Activated naive CD4-positive, alpha-beta T cell treated with anti-CD3 and anti-CD28 coated beads for 36 hours (primary cell): ENCODE data around the gene WWC2. TPM values are rescaled to one million over a fixed set of nuclear protein-coding genes. Genes with fewer than 3 reads are reported as not detected.

Experiments used
- CTCF ChIA-PET: fragments of 350-600 bp; sonication (Branson Sonifier 250); formaldehyde crosslinking; loops from one replicate; lab custom pipeline; 2021; ENCODE audit warnings: antibody characterized with exemption; lab: Charles Lee
- DNase-seq: peaks from one replicate; pipeline ENCODE4 v3.0.0-alpha.2; 2020
- H3K27ac Mint-ChIP-seq: one replicate; pipeline ENCODE4 v1.8.0; 2021; ENCODE audit warnings: mild to moderate bottlenecking, mixed read lengths
- H3K27me3 Mint-ChIP-seq: one replicate; pipeline ENCODE4 v1.8.0; 2021; ENCODE audit warnings: low read depth, mixed read lengths
- H3K36me3 Mint-ChIP-seq: one replicate; pipeline ENCODE4 v1.8.0; 2021; ENCODE audit warnings: low read depth, mixed read lengths
- H3K4me1 Mint-ChIP-seq: one replicate; pipeline ENCODE4 v1.8.0; 2021; ENCODE audit warnings: low read depth, mixed read lengths
- H3K4me3 Mint-ChIP-seq: one replicate; pipeline ENCODE4 v1.8.0; 2021; ENCODE audit warnings: mild to moderate bottlenecking, moderate library complexity, mixed read lengths
- H3K9me3 Mint-ChIP-seq: one replicate; pipeline ENCODE4 v1.8.0; 2021; ENCODE audit warnings: mixed read lengths
- intact Hi-C: fragments of 100-400 bp; cut with micrococcal nuclease; formaldehyde crosslinking; loops from one replicate; pipeline ENCODE4 v1.15.1; 2023
- total RNA-seq, 2 experiments: library from RNA; stranded (reverse); gene quantifications; one replicate each; pipeline ENCODE4 v1.2.3, GENCODE V29; 2021

Gene WWC2
- total RNA-seq, 2 experiments from 2014 or later = 6.7 to 10.0 TPM

DNA sequence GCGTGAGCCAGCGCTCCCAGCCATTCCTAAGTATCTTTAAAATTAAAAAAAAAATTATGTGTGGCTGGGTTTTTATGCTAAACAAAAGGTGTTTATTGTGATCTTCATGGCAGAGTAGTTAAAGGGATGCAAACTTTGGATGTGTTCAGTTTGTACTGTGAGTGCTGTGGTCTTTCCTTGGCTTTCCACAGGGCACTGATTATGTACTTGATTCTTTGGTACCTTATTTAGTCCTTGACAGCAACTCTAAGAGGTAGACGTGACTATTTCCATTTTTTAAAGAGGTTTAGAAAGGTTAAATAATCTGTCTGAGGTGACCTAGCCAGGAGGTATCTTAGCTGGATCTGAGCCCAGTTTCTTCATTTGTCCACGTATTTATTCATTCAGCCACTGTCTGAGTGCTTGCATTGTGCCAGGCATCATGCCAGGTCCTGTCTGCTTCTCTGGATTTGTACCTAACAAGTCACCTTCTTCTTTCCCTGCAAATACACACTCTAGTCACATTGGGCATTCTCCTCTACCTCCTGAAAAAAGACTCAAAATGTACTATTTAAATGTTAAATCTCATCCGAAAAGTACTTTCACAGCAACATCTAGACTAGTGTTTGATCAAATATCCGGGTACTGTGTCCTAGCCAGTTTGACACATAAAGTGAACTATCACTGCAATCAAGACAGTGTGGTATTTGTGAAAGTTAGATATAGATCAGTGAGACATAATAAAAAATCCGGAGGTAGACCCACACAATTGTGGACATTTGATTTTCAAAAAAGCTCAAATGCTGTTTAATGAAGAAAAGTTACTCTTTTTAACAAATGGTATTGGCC is 31.5 kb downstream of the WWC2 start:
- CTCF ChIA-PET = no interaction called here
- Mint-ChIP-seq H3K4me1 (peaks cover 1% of the 10 kb centered on the region), H3K27ac (no peak overlapping the region), H3K36me3 (no peaks in the 10 kb centered on the region), H3K4me3 (no peak overlapping the region), H3K27me3 (no peaks in the 10 kb centered on the region), H3K9me3 (no peaks in the 10 kb centered on the region)
- intact Hi-C loops = no loop called here
- no peak for DNase-seq

DNA sequence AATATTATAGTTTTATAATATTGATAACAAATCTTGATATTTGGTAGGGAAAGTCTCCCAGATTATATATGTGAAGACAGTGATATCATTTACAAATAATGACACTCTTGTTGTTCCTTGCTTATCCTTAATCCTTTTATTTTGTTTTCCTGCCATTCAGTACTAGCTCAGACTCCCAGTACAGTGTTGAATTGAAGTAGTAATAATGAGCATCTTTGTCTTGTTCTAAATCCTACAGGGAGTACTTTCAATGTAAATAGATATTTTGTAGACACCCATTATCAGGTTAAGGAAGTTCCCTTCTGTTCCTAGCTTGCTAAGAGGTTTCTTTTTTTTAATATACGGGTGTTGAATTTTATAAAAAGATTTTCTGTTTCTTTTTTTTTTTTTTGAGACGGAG is 33.0 kb downstream of the WWC2 start:
- Mint-ChIP-seq H3K4me3 (no peak overlapping the region), H3K4me1 (peaks cover 5% of the 10 kb centered on the region), H3K36me3 (no peaks in the 10 kb centered on the region), H3K27ac (no peak overlapping the region), H3K27me3 (no peaks in the 10 kb centered on the region), H3K9me3 (no peaks in the 10 kb centered on the region)
- no peak for DNase-seq
- intact Hi-C loops = no loop called here
- CTCF ChIA-PET = interaction anchor here (0.8 kb wide), 1 partner anchor 123 kb away, joined by 3 read pairs; no protein-coding TSS in a partner anchor

- no peak overlapping the region for H3K27ac Mint-ChIP-seq
- CTCF ChIA-PET = no interaction called here
- no peaks in the 10 kb centered on the region for H3K36me3 Mint-ChIP-seq
- H3K4me1 Mint-ChIP-seq = peaks cover 5% of the 10 kb centered on the region
- H3K27me3 Mint-ChIP-seq = no peaks in the 10 kb centered on the region
- no peak for DNase-seq
- no peaks in the 10 kb centered on the region for H3K9me3 Mint-ChIP-seq
- H3K4me3 Mint-ChIP-seq = no peak overlapping the region
- intact Hi-C loops = no loop called here
These were observed 33.8 kb downstream of the WWC2 start for GRCh38 chr4:183132865-183133264.

- Mint-ChIP-seq H3K4me1 (peaks cover 7% of the 10 kb centered on the region), H3K27ac (no peak overlapping the region), H3K9me3 (no peaks in the 10 kb centered on the region), H3K27me3 (no peaks in the 10 kb centered on the region), H3K36me3 (no peaks in the 10 kb centered on the region), H3K4me3 (no peak overlapping the region)
- intact Hi-C loops = no loop called here
- DNase-seq = peak; percentile 7
- CTCF ChIA-PET = interaction anchor here (0.5 kb wide), 1 partner anchor 117 kb away, joined by 3 read pairs; no protein-coding TSS in a partner anchor
These were observed 37.8 kb downstream of the WWC2 start for GRCh38 chr4:183136855-183137254.

GRCh38 chr4:183139058-183139750 is 40.1 kb downstream of the WWC2 start:
- Mint-ChIP-seq H3K4me3 (no peak overlapping the region), H3K27me3 (no peaks in the 10 kb centered on the region), H3K9me3 (no peaks in the 10 kb centered on the region), H3K4me1 (peaks cover 9% of the 10 kb centered on the region), H3K27ac (no peak overlapping the region), H3K36me3 (no peaks in the 10 kb centered on the region)
- DNase-seq = no peak
- CTCF ChIA-PET = no interaction called here
- intact Hi-C loops = no loop called here

GRCh38 chr4:183139972-183140570 is 41.0 kb downstream of the WWC2 start:
- H3K9me3 Mint-ChIP-seq = no peaks in the 10 kb centered on the region
- H3K27me3 Mint-ChIP-seq = no peaks in the 10 kb centered on the region
- peaks cover 9% of the 10 kb centered on the region for H3K4me1 Mint-ChIP-seq
- intact Hi-C loops = no loop called here
- CTCF ChIA-PET = no interaction called here
- no peak for DNase-seq
- no peaks in the 10 kb centered on the region for H3K36me3 Mint-ChIP-seq
- no peak overlapping the region for H3K4me3 Mint-ChIP-seq
- H3K27ac Mint-ChIP-seq = no peak overlapping the region

- intact Hi-C loops = no loop called here
- H3K27ac Mint-ChIP-seq = no peak overlapping the region
- no peak for DNase-seq
- no peaks in the 10 kb centered on the region for H3K36me3 Mint-ChIP-seq
- no peaks in the 10 kb centered on the region for H3K27me3 Mint-ChIP-seq
- H3K4me3 Mint-ChIP-seq = no peak overlapping the region
- CTCF ChIA-PET = no interaction called here
- H3K4me1 Mint-ChIP-seq = peaks cover 9% of the 10 kb centered on the region
- no peaks in the 10 kb centered on the region for H3K9me3 Mint-ChIP-seq
These were observed 41.9 kb downstream of the WWC2 start for GRCh38 chr4:183140911-183141320.

- no peak overlapping the region for H3K4me3 Mint-ChIP-seq
- H3K27ac Mint-ChIP-seq = no peak overlapping the region
- H3K36me3 Mint-ChIP-seq = no peaks in the 10 kb centered on the region
- CTCF ChIA-PET = interaction anchor here (0.6 kb wide), 1 partner anchor 234 kb away, joined by 3 read pairs; no protein-coding TSS in a partner anchor
- H3K9me3 Mint-ChIP-seq = no peaks in the 10 kb centered on the region
- no peaks in the 10 kb centered on the region for H3K27me3 Mint-ChIP-seq
- peaks cover 11% of the 10 kb centered on the region for H3K4me1 Mint-ChIP-seq
- no peak for DNase-seq
- intact Hi-C loops = loop anchor here (2.0 kb wide), 1 partner anchor 69 kb away; no protein-coding TSS in a partner anchor
These were observed 42.9 kb downstream of the WWC2 start for GRCh38 chr4:183141997-183142396.

GRCh38 chr4:183142571-183143550 is 43.8 kb downstream of the WWC2 start:
- peaks cover 11% of the 10 kb centered on the region for H3K4me1 Mint-ChIP-seq

GRCh38 chr4:183144787-183145186 is 45.7 kb downstream of the WWC2 start:
- intact Hi-C loops = no loop called here
- DNase-seq = no peak
- no peak overlapping the region for H3K4me3 Mint-ChIP-seq
- H3K9me3 Mint-ChIP-seq = no peaks in the 10 kb centered on the region
- no peak overlapping the region for H3K27ac Mint-ChIP-seq
- no peaks in the 10 kb centered on the region for H3K36me3 Mint-ChIP-seq
- CTCF ChIA-PET = no interaction called here
- H3K27me3 Mint-ChIP-seq = no peaks in the 10 kb centered on the region
- H3K4me1 Mint-ChIP-seq = peaks cover 11% of the 10 kb centered on the region

More at GRCh38 chr4:183142571-183143550, 43.8 kb downstream of the WWC2 start:
- intact Hi-C loops = loop anchor here (2.0 kb wide), 1 partner anchor 70 kb away; no protein-coding TSS in a partner anchor
- Mint-ChIP-seq H3K27me3 (no peaks in the 10 kb centered on the region), H3K9me3 (no peaks in the 10 kb centered on the region), H3K27ac (no peak overlapping the region), H3K36me3 (no peaks in the 10 kb centered on the region), H3K4me3 (no peak overlapping the region)
- no peak for DNase-seq
- CTCF ChIA-PET = no interaction called here

GRCh38 chr4:183145773-183146172 is 46.7 kb downstream of the WWC2 start:
- Mint-ChIP-seq H3K4me1 (peaks cover 11% of the 10 kb centered on the region), H3K36me3 (no peaks in the 10 kb centered on the region), H3K9me3 (no peaks in the 10 kb centered on the region), H3K27me3 (no peaks in the 10 kb centered on the region), H3K27ac (no peak overlapping the region), H3K4me3 (no peak overlapping the region)
- CTCF ChIA-PET = interaction anchor here (0.6 kb wide), 1 partner anchor 72 kb away, joined by 3 read pairs; no protein-coding TSS in a partner anchor
- no peak for DNase-seq
- intact Hi-C loops = no loop called here
